ENCODE measurements around the gene MAPRE2.

The MAPRE2 gene

GRCh38 chr18:35161934-35162333 is 120.7 kb downstream of the MAPRE2 start:
- no peak for TF ChIP-seq EZH2phosphoT487 (conservative IDR thresholded peaks at IDR 0.05; ENCODE audit: low read length)
- no peak for TF ChIP-seq CTCF (IDR thresholded peaks at IDR 0.05; ENCODE audit: insufficient read depth, low read length, poor library complexity, severe bottlenecking)
- no peak overlapping the region for H3K27ac ChIP-seq (ENCODE audit: low read depth, low read length)

GRCh38 chr18:35163014-35163539 is 121.9 kb downstream of the MAPRE2 start:
- no peaks in the 10 kb centered on the region for H3K79me2 ChIP-seq (ENCODE audit: insufficient read depth, low read length)
- no peak overlapping the region for H3K4me2 ChIP-seq (ENCODE audit: low read depth, low read length, poor library complexity, severe bottlenecking)
- H3K36me3 ChIP-seq (ENCODE audit: low read length): no peaks in the 10 kb centered on the region
- TF ChIP-seq CTCF (IDR thresholded peaks at IDR 0.05; ENCODE audit: insufficient read depth, low read length, poor library complexity, severe bottlenecking) (no peak), EZH2phosphoT487 (conservative IDR thresholded peaks at IDR 0.05; ENCODE audit: low read length) (no peak)
- H4K20me1 ChIP-seq (ENCODE audit: low read depth, low read length): no peaks in the 10 kb centered on the region
- no peaks in the 10 kb centered on the region for H3K9me3 ChIP-seq (ENCODE audit: insufficient read depth, low read length)
- H3F3A ChIP-seq (ENCODE audit: insufficient read depth): no peaks in the 10 kb centered on the region
- no peak overlapping the region for H3K9ac ChIP-seq (ENCODE audit: low read length)
- H3K27me3 ChIP-seq (ENCODE audit: low read length): no peaks in the 10 kb centered on the region
- H3K9me2 ChIP-seq (replicated peaks; ENCODE audit: insufficient read depth, low read length): no peaks in the 10 kb centered on the region
- H2AFZ ChIP-seq (ENCODE audit: low read depth, low read length, severe bottlenecking): no peak overlapping the region
- H3K27ac ChIP-seq (ENCODE audit: low read depth, low read length): no peak overlapping the region
- no peak overlapping the region for H3K4me3 ChIP-seq (ENCODE audit: insufficient read depth, low read length, poor library complexity, severe bottlenecking)

More at GRCh38 chr18:35161934-35162333, 120.7 kb downstream of the MAPRE2 start:
- Histone ChIP-seq H3K4me2 (ENCODE audit: low read depth, low read length, poor library complexity, severe bottlenecking) (no peak overlapping the region), H3K79me2 (ENCODE audit: insufficient read depth, low read length) (no peaks in the 10 kb centered on the region), H3K36me3 (ENCODE audit: low read length) (no peaks in the 10 kb centered on the region), H3K27me3 (ENCODE audit: low read length) (no peaks in the 10 kb centered on the region), H3K4me3 (ENCODE audit: insufficient read depth, low read length, poor library complexity, severe bottlenecking) (no peak overlapping the region), H3K9me3 (ENCODE audit: insufficient read depth, low read length) (no peaks in the 10 kb centered on the region), H3F3A (ENCODE audit: insufficient read depth) (no peaks in the 10 kb centered on the region), H3K9ac (ENCODE audit: low read length) (no peak overlapping the region), H3K9me2 (replicated peaks; ENCODE audit: insufficient read depth, low read length) (no peaks in the 10 kb centered on the region), H4K20me1 (ENCODE audit: low read depth, low read length) (no peaks in the 10 kb centered on the region), H2AFZ (ENCODE audit: low read depth, low read length, severe bottlenecking) (no peak overlapping the region)

- Histone ChIP-seq H4K20me1 (ENCODE audit: low read depth, low read length) (no peaks in the 10 kb centered on the region), H3K4me3 (ENCODE audit: insufficient read depth, low read length, poor library complexity, severe bottlenecking) (no peak overlapping the region), H3F3A (ENCODE audit: insufficient read depth) (no peaks in the 10 kb centered on the region), H3K79me2 (ENCODE audit: insufficient read depth, low read length) (no peaks in the 10 kb centered on the region), H3K36me3 (ENCODE audit: low read length) (no peaks in the 10 kb centered on the region), H3K9me3 (ENCODE audit: insufficient read depth, low read length) (no peaks in the 10 kb centered on the region), H2AFZ (ENCODE audit: low read depth, low read length, severe bottlenecking) (no peak overlapping the region), H3K27me3 (ENCODE audit: low read length) (no peaks in the 10 kb centered on the region), H3K4me2 (ENCODE audit: low read depth, low read length, poor library complexity, severe bottlenecking) (no peak overlapping the region), H3K9me2 (replicated peaks; ENCODE audit: insufficient read depth, low read length) (no peaks in the 10 kb centered on the region), H3K9ac (ENCODE audit: low read length) (no peak overlapping the region), H3K27ac (ENCODE audit: low read depth, low read length) (no peak overlapping the region)
- TF ChIP-seq CTCF (IDR thresholded peaks at IDR 0.05; ENCODE audit: insufficient read depth, low read length, poor library complexity, severe bottlenecking): no peak
Observed at GRCh38 chr18:35163721-35164120, 122.5 kb downstream of the MAPRE2 start.

All from SU-DHL-6 (cell line).